Measurements from ENCODE around the gene KIAA0513.
A peak's percentile ranks its signal among the peaks of the same experiment; 100 is the strongest.

Gene KIAA0513

GRCh38 chr16:84996365-84996764, 31.2 kb upstream of the KIAA0513 start:
- no peak for TF ChIP-seq CTCF (conservative IDR thresholded peaks at IDR 0.05; ENCODE audit: low read depth)
- ChIA-PET CTCF (interaction anchor here (0.7 kb wide), 1 partner anchor 9 kb away, joined by 4 read pairs; no protein-coding TSS in a partner anchor), POLR2A (ENCODE audit: low non-redundant PET) (no interaction called here)
- no peak for DNase-seq (ENCODE audit: low spot score)
- H3K27ac ChIP-seq, result peak overlapping the region; percentile 99

DNA sequence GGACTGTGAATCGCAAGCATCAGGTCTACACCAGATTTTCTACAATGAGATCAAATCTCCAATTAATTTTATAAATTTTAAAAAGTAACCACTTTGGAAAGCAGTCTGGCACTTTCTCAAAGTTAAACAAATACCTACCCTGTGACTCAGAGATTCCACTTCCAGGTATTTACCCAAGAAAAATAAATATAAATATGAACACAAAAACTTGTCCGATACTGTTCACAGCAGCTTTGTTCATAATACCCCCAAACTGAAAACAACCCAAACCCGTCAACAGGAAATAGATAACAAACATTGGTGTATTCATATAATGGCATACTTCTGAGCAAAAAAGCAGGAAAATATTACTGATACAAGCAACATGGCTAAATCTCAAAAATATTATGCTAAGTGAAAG, 28.4 kb upstream of the KIAA0513 start:
- POLR2A ChIA-PET (ENCODE audit: low non-redundant PET), result no interaction called here

GRCh38 chr16:84999857-85000480, 27.6 kb upstream of the KIAA0513 start:
- peak overlapping the region; percentile 92 for H3K27ac ChIP-seq
- peak; percentile 70 for DNase-seq (ENCODE audit: low spot score)
- no peak for TF ChIP-seq CTCF (conservative IDR thresholded peaks at IDR 0.05; ENCODE audit: low read depth)
- POLR2A ChIA-PET (ENCODE audit: low non-redundant PET), result no interaction called here
- CTCF ChIA-PET, result interaction anchor here (0.6 kb wide), 1 partner anchor 9 kb away, joined by 8 read pairs; no protein-coding TSS in a partner anchor

More for the DNA sequence above, 28.4 kb upstream of the KIAA0513 start:
- peak overlapping the region; percentile 99 for H3K27ac ChIP-seq
- no peak for DNase-seq (ENCODE audit: low spot score)
- no peak for TF ChIP-seq CTCF (conservative IDR thresholded peaks at IDR 0.05; ENCODE audit: low read depth)
- CTCF ChIA-PET, result interaction anchor here (0.6 kb wide), 1 partner anchor 32 kb away, joined by 4 read pairs; no protein-coding TSS in a partner anchor

DNA sequence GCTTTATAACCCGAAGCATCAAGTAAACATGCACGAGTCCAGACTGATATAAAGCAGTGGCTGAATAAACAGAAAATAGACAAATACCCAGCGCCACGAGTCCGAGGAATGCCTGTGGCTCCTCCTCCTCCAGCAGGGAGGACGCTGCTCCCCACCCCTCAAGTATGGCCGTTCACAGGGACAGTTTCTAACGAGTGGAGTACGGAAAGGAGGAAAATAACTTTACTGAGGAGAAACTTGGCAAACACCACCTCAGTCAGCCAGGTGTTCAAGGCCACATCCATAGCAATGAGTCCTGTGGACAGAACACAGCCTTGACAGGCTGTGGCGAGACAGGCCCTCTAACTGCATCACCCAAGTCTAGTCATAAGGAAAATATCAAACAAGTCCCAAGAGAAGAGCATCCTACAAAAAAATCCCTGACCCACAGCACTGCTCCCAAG, 25.5 kb upstream of the KIAA0513 start:
- POLR2A ChIA-PET (ENCODE audit: low non-redundant PET), result no interaction called here
- CTCF ChIA-PET, result no interaction called here
- DNase-seq (ENCODE audit: low spot score), result no peak
- no peak for TF ChIP-seq CTCF (conservative IDR thresholded peaks at IDR 0.05; ENCODE audit: low read depth)
- H3K27ac ChIP-seq, result peak overlapping the region; percentile 55

DNA sequence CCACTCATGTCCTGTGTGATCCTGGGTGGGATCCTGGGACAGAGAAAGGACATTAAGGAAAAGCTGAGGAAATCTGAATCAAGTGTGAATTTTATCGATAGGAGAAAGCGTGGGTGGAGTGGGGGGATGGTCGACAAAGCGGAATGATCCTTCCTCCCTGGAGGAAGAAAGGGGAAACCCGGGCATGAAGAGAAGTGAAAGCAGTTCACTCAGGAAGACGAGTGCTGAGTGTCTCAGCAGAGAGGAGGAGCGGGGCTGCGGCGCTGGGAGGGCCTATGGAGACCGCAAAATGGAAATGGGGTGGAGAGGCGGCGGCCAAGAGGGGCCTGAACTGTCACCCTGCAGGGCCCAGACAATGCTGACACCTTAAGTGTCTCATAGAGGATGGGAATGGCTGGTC, 25.0 kb upstream of the KIAA0513 start:
- CTCF ChIA-PET, result no interaction called here
- H3K27ac ChIP-seq, result peak overlapping the region; percentile 55
- DNase-seq (ENCODE audit: low spot score), result no peak
- POLR2A ChIA-PET (ENCODE audit: low non-redundant PET), result interaction anchor here (0.7 kb wide), 1 partner anchor 9 kb away, joined by 3 read pairs; the partner anchor contains the start of gene ZDHHC7
- TF ChIP-seq CTCF (conservative IDR thresholded peaks at IDR 0.05; ENCODE audit: low read depth), result no peak

DNA sequence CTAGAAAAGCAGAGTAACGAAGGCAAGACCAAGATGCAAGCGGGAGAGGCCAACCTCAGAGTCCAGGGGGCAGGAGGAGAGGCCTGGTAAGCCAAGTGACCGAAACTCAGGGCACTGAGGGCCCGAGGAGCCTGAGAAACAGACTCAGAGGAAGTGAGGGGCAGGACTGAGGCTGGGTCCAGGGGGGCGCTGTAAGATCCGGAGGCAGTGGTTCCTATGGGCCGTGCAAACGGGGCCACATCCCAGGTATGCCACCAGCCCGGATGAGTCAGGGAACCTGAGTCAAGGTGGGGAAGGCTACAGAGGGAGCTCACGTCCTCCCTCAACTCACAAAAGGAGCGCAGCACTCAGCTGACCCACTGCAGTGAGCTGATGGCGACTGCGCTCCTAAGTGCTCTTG, 24.5 kb upstream of the KIAA0513 start:
- no peak for DNase-seq (ENCODE audit: low spot score)
- POLR2A ChIA-PET (ENCODE audit: low non-redundant PET), result interaction anchor here (0.7 kb wide), 1 partner anchor 8 kb away, joined by 3 read pairs; the partner anchor contains the start of gene ZDHHC7
- TF ChIP-seq CTCF (conservative IDR thresholded peaks at IDR 0.05; ENCODE audit: low read depth), result no peak
- peak overlapping the region; percentile 55 for H3K27ac ChIP-seq
- CTCF ChIA-PET, result no interaction called here

Data from RWPE1 (cell line).